Measurements from ENCODE around the gene PHACTR3. TPM values are rescaled to one million over a fixed set of nuclear protein-coding genes. Genes with fewer than 3 reads are reported as not detected.

Gene PHACTR3
- total and polyA plus RNA-seq, 2 donors (not counting 3 experiments of a cell fraction or from before 2014, with no cell fraction given): not detected

DNA sequence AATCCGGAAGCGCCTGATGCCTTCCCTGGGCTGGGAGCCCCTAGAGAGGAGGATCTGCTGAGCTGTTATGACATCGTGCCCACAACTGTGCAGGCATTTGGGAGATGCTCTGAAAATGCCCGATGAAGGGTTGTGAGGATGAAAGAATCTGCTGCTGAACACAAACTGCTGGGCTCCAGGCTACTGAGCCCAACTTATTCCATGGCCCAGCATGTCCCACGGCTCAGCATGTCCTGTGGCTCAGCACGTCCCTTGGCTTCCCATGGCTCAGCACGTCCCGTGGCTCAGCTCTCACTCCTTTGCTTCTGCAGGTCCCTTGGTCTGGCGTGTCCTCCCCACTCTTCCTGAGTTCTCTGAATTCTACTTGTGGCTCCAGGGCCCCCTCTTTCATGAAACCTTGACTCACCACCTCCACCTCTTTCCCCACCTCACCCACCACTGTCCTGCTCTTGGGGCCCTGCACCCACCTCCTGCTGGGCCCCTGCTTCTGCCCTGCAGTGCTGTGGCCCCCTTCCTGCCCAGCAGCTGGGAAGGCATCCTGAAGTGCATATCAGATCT, 80.4 kb downstream of the PHACTR3 start:
- no peak for DNase-seq (ENCODE audit: low read depth, low spot score)
- H3K79me2 ChIP-seq (ENCODE audit: control insufficient read depth, insufficient read depth, low read length): no peaks in the 10 kb centered on the region
- intact Hi-C loops (cut with micrococcal nuclease) (no loop called here), dilution Hi-C loops (cut with MboI; ENCODE audit: extremely low pct_ligation_motif_present, low sequenced_read_pairs) (no loop called here)
- no peak overlapping the region for H3K4me2 ChIP-seq (ENCODE audit: insufficient read depth, low read length)
- no TSS peak for BruUV-seq (replicated peaks)
- H3K4me3 ChIP-seq (replicated peaks in 1 of 3; ENCODE audit: insufficient read depth in 1 of 3, low read depth in 1 of 3, low read length in 3 of 3): no peak overlapping the region
- peaks cover 8% of the 10 kb centered on the region for H3K9me3 ChIP-seq (replicated peaks; ENCODE audit: control insufficient read depth, insufficient read depth, low read length)
- ChIA-PET POLR2A (no interaction called here), CTCF (no interaction called here)
- TF ChIP-seq JUN (IDR thresholded peaks at IDR 0.05; ENCODE audit: borderline replicate concordance, insufficient read depth, insufficient read length, low read depth) (no peak), POLR2A (IDR thresholded peaks at IDR 0.05; ENCODE audit: low read depth, low read length) (no peak), POLR2AphosphoS5 (IDR thresholded peaks at IDR 0.05; ENCODE audit: insufficient read depth, low read depth, low read length) (no peak), FOS (IDR thresholded peaks at IDR 0.05; ENCODE audit: borderline replicate concordance, insufficient read depth, low read length) (no peak), MYC (IDR thresholded peaks at IDR 0.05; ENCODE audit: low read depth, low read length) (no peak), EZH2 (IDR thresholded peaks at IDR 0.05; ENCODE audit: borderline replicate concordance, low read depth, low read length, severe bottlenecking) (no peak), GATA2 (IDR thresholded peaks at IDR 0.05; ENCODE audit: insufficient read depth, insufficient read length, low read depth, low read length) (no peak)
- TF ChIP-seq, protein P1, sequence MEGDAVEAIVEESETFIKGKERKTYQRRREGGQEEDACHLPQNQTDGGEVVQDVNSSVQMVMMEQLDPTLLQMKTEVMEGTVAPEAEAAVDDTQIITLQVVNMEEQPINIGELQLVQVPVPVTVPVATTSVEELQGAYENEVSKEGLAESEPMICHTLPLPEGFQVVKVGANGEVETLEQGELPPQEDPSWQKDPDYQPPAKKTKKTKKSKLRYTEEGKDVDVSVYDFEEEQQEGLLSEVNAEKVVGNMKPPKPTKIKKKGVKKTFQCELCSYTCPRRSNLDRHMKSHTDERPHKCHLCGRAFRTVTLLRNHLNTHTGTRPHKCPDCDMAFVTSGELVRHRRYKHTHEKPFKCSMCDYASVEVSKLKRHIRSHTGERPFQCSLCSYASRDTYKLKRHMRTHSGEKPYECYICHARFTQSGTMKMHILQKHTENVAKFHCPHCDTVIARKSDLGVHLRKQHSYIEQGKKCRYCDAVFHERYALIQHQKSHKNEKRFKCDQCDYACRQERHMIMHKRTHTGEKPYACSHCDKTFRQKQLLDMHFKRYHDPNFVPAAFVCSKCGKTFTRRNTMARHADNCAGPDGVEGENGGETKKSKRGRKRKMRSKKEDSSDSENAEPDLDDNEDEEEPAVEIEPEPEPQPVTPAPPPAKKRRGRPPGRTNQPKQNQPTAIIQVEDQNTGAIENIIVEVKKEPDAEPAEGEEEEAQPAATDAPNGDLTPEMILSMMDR (IDR thresholded peaks at IDR 0.05; ENCODE audit: extremely low read depth in 1 of 2, insufficient read depth in 1 of 2, low read depth in 1 of 2, low read length in 2 of 2): no peak
- TF ChIP-seq, protein P2, sequence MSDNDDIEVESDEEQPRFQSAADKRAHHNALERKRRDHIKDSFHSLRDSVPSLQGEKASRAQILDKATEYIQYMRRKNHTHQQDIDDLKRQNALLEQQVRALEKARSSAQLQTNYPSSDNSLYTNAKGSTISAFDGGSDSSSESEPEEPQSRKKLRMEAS (IDR thresholded peaks at IDR 0.05; ENCODE audit: insufficient read depth, insufficient read length): no peak
- H3K27ac ChIP-seq (ENCODE audit: insufficient read depth, low read depth, low read length): no peak overlapping the region
- H3K36me3 ChIP-seq (ENCODE audit: control insufficient read depth in 2 of 2, extremely low read depth in 1 of 2, insufficient read depth in 2 of 2, low read length in 2 of 2): no peaks in the 10 kb centered on the region
- FAIRE-seq: no peak
- H2AFZ ChIP-seq (ENCODE audit: low read depth, low read length): no peak overlapping the region
- no peaks in the 10 kb centered on the region for H3K27me3 ChIP-seq (ENCODE audit: control insufficient read depth in 2 of 2, insufficient read depth in 2 of 2, low read length in 2 of 2)
- no peak overlapping the region for H3K9ac ChIP-seq (replicated peaks; ENCODE audit: extremely low read depth, insufficient read depth, low read length)
- H3K9me1 ChIP-seq (replicated peaks; ENCODE audit: control insufficient read depth, extremely low read depth, insufficient read depth, low read length): no peaks in the 10 kb centered on the region
- H3K4me1 ChIP-seq (ENCODE audit: control insufficient read depth, extremely low read depth, insufficient read depth, low read length): no peaks in the 10 kb centered on the region
- no peaks in the 10 kb centered on the region for H4K20me1 ChIP-seq (replicated peaks; ENCODE audit: control insufficient read depth, extremely low read depth, insufficient read depth, low read length)
